AG10803 (cell line): ENCODE data around the gene SLC7A7.

ENCODE experiments used
- DNase-seq: peaks from one replicate; pipeline ENCODE4 v3.0.0; 2010; ENCODE audit warnings: low read depth
- H3K4me3 ChIP-seq: 2 replicates; pipeline ENCODE4 v1.5.1; 2011; ENCODE audit warnings: mild to moderate bottlenecking, low read length, control low read depth
- TF ChIP-seq, protein P1 (sequence below): conservative IDR thresholded peaks from 2 replicates; pipeline ENCODE4 v1.5.1; 2011; ENCODE audit warnings: mild to moderate bottlenecking, low read length, control low read depth, inconsistent platforms

The SLC7A7 gene

DNA sequence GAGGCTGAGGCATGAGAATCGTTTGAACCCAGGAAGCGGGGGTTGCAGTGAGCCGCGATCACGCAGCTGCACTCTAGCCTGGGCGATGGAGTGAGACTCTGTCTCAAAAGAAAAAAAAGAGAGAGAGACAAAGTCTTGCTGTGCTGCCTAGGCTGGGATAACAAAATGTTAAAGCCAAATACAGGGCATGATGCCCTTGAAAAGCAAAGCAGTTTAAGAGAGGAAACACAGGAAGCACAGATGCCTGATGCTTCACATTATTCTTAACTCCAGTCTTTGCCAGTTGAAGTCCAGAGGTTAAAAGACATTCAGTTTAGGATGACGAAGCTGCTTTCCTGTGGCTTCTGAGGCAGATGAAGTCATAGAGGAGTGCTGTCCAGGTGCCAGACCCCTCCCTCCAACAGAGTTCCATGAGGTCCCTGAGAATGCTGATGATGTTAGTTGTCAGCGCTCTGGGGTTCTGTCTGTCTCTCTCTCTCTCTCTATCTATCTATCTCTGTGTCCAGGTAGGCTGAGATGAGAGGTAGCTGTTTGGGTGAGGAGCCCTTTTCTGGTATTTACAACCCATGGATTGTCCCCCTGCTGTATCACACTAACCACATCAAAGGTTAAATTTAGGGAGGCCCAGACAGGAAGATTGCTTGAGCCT lies 9.6 kb upstream of the SLC7A7 start:
- no peak overlapping the region for H3K4me3 ChIP-seq

DNA sequence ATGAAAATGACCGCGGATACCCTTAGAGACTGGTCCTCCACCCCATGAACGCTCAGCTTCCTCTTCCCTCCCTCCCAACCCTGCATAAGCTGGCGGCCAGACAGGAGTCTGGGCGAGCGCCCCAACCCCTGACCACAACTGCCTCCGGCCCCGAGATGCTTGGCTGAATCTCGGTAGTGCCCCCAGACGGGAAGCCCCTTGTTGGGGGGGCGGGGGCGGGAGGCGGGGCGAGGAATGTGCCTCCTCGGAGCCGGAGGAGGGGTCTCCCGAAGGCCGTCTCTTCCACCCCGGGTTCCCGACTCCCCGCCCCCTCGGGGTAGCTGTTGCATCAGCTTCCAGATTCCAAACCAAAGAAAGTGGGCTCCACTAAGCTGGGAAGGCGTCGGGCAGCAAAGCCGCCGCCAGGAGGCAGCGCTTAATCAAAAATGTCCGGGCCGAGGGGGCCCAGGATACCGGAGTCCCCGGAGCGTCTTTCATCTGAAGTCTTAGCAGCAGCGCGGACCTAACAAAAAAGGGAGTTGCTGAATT lies 7.4 kb upstream of the SLC7A7 start:
- DNase-seq, result peak; percentile 89
- TF ChIP-seq, protein P1, sequence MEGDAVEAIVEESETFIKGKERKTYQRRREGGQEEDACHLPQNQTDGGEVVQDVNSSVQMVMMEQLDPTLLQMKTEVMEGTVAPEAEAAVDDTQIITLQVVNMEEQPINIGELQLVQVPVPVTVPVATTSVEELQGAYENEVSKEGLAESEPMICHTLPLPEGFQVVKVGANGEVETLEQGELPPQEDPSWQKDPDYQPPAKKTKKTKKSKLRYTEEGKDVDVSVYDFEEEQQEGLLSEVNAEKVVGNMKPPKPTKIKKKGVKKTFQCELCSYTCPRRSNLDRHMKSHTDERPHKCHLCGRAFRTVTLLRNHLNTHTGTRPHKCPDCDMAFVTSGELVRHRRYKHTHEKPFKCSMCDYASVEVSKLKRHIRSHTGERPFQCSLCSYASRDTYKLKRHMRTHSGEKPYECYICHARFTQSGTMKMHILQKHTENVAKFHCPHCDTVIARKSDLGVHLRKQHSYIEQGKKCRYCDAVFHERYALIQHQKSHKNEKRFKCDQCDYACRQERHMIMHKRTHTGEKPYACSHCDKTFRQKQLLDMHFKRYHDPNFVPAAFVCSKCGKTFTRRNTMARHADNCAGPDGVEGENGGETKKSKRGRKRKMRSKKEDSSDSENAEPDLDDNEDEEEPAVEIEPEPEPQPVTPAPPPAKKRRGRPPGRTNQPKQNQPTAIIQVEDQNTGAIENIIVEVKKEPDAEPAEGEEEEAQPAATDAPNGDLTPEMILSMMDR, result peak; percentile 73
- H3K4me3 ChIP-seq, result peak overlapping the region; percentile 48

More for the DNA sequence above, 9.6 kb upstream of the SLC7A7 start:
- TF ChIP-seq, protein P1, result no peak
- peak; percentile 94 for DNase-seq

DNA sequence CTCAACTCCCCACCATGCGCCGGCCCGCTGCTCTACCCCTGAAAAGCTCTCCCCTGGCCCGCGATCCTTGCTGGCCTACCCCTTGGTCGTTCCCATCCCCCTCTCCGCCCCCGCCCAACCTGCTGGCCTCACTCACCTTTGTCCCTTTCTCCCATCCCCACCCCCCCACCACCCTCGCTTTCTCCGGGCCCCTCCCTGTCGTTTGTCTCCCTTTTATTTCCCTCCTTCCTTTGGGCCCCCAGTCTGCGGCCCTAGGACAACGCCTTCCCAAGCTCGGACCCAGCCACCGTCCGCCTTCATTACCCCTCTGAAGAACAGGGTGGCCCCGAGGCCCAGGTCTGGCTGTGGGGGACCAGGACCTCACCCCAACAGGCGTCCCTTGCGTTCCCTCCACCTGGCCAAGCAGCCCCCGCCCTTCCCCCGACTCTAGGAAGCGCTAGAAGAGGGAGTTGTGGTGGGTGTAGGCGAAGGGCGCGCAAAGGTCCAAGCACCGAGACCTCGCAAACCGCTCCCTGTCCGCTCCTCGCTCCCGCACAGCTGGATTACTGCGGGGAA lies 6.9 kb upstream of the SLC7A7 start:
- TF ChIP-seq, protein P1, result no peak
- H3K4me3 ChIP-seq, result peak overlapping the region; percentile 48
- no peak for DNase-seq

DNA sequence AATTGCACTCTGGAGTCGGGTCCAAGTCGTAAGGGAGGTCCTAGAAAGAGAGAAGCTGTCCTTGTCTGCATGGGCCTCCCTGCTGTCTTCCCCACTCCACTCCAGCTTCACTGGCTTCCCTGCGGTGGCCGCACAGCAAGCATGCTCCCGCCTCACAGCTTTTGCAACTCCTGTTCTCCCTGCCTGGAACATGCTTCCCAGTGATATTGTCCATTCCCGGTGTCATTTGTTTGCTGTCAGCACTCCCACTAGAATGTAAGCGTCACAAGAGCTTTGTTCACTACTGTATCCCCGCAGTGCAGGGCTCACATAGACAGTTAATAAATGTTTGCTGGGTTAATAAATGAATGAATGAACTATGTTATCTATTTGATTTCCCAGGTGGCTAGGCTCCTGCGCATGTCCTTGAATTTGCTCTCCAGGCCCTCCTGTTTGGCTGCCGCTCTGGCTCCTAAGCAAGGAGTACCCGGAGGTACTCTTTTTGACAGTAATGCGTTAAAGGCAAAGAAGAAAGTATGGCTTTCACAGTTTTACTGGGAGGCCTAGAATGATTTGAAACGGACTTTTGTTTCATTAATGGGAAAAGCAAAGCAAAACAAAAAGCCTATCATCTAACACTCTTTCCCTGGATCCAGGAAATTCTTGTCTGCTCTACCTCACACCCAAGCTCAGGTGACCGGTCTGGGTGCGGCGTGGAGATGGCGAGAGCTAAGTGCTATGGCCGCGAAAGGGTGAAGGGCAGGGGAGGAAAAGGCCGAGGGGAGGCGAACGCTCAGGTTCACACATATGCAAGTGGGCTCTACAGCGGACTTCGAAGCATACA lies 6.2 kb upstream of the SLC7A7 start:
- DNase-seq, result no peak
- no peak overlapping the region for H3K4me3 ChIP-seq
- TF ChIP-seq, protein P1, result no peak

DNA sequence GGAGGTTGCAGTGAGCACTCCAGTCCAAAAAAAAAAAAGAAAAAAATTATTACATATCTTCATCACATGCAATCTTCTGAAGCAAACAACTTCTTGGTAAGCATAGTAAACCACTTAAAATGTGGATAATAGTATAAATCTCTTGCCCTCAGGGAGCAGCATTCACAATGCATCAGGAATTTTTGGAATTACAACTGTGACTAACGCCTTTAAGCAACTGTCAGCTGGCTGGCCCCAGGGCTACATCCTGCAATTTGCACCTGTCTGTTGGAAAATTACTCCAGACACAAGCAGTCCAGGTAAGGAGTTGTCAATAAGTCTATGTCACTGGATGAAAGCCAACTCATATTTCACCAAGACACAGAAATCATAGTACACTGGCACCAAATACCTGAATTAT lies 5.5 kb upstream of the SLC7A7 start:
- TF ChIP-seq, protein P1, result no peak
- peak; percentile 41 for DNase-seq
- H3K4me3 ChIP-seq, result no peak overlapping the region

DNA sequence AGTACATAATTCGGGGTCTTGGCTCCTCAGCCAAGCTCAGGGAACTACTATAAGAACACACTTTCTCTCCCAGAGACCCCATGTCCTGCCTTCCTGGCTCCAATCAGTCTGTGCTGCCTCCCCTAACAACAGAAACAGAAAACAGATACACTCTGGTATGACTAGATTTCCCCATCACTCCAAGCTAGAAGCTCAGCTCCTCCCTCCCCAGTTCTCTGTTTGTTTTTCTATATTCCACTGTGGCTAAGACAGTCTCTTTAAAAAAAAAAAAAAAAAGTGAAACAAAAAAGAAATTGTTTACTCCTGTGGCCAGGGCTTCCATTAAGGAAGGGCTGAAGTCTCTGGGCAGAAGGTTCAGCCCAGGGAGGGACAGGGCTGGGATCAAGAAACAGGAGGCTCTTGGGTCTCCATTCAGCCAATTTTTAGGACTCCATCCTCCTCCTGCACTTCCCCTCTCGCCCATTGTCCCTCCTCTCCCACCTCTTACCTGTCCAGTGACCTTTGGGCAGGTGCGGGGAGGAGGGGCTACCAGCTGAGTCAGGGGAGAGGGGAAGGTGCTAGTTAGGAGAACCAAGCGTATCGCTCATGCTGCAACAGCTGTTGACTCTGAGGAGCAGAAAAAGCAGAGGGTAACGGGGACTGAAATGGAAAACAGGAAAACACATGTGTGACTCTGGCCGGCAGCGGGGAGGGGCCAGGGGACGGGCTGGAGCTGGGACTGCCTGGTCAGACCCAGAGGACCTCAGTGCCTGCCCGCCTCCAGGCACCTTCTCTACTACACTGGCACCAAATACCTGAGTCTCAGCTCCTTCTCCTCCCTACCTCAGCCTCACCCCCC lies 4.1 kb upstream of the SLC7A7 start:
- TF ChIP-seq, protein P1, result no peak
- peak; percentile 77 for DNase-seq

More for the DNA sequence above, 4.1 kb upstream of the SLC7A7 start:
- H3K4me3 ChIP-seq, result peak overlapping the region; percentile 55
